HepG2 (cell line): Measurements from ENCODE around the gene SLC25A44. TPM values are rescaled to one million over a fixed set of nuclear protein-coding genes. Genes with fewer than 3 reads are reported as not detected.

Source experiments
- CREM ChIP-seq, 2 experiments: sonication (generic) in 1 of 2; formaldehyde crosslinking in 1 of 2; IDR thresholded peaks; 2 replicates each; pipeline versions ENCODE4 v1.4.0 to v1.6.1; 2016 to 2020; ENCODE audit warnings: antibody characterized with exemption in 1 of 2, mild to moderate bottlenecking in 1 of 2, missing genetic modification reagents in 1 of 2
- FOXA1 ChIP-seq, 2 experiments: fragments of 450-650 bp in 1 of 2; sonication (generic) in 1 of 2; formaldehyde crosslinking in 1 of 2; IDR thresholded peaks; 2 replicates each; pipeline versions ENCODE4 v1.4.0 to v1.6.1; 2016 to 2020; ENCODE audit warnings: missing genetic modification reagents in 1 of 2
- HOXD1 ChIP-seq: sonication (generic); formaldehyde crosslinking; IDR thresholded peaks from 2 replicates; pipeline ENCODE4 v1.5.0; 2020; ENCODE audit warnings: missing genetic modification reagents
- IRF9 ChIP-seq: sonication (generic); formaldehyde crosslinking; IDR thresholded peaks from 2 replicates; pipeline ENCODE4 v1.8.0; 2022; ENCODE audit warnings: missing genetic modification reagents, mild to moderate bottlenecking, borderline replicate concordance
- MEIS2 ChIP-seq: sonication (generic); formaldehyde crosslinking; IDR thresholded peaks from 2 replicates; pipeline ENCODE4 v1.9.0; 2021; ENCODE audit warnings: mild to moderate bottlenecking, missing genetic modification reagents
- MLLT10 ChIP-seq: sonication (generic); formaldehyde crosslinking; IDR thresholded peaks from 2 replicates; pipeline ENCODE4 v1.4.0; 2020; ENCODE audit warnings: missing genetic modification reagents
- PAF1 ChIP-seq: IDR thresholded peaks from 2 replicates; pipeline ENCODE4 v1.6.1; 2016; ENCODE audit warnings: missing genetic modification reagents, missing compliant biosample characterization
- PHF20 ChIP-seq: sonication (generic); formaldehyde crosslinking; IDR thresholded peaks from 2 replicates; pipeline ENCODE4 v1.5.0; 2020; ENCODE audit warnings: mild to moderate bottlenecking, missing genetic modification reagents
- PITX1 ChIP-seq: sonication (generic); formaldehyde crosslinking; IDR thresholded peaks from 2 replicates; pipeline ENCODE4 v1.5.1; 2020; ENCODE audit warnings: mild to moderate bottlenecking, missing genetic modification reagents
- RAD51 ChIP-seq: fragments of 450-650 bp; IDR thresholded peaks from 2 replicates; pipeline ENCODE4 v1.6.1; 2016; ENCODE audit warnings: borderline replicate concordance
- TAF1 ChIP-seq: sonication (generic); formaldehyde crosslinking; IDR thresholded peaks from 2 replicates; pipeline ENCODE4 v1.4.0; 2020; ENCODE audit warnings: missing genetic modification reagents
- TOPORS ChIP-seq: sonication (generic); formaldehyde crosslinking; IDR thresholded peaks from 2 replicates; pipeline ENCODE4 v1.8.0; 2023; ENCODE audit warnings: mild to moderate bottlenecking, missing genetic modification reagents
- ZNF207 ChIP-seq: fragments of 450-650 bp; IDR thresholded peaks from 2 replicates; pipeline ENCODE4 v1.6.1; 2016; ENCODE audit warnings: antibody characterized with exemption, borderline replicate concordance
- ZNF224 ChIP-seq: sonication (generic); formaldehyde crosslinking; IDR thresholded peaks from 2 replicates; pipeline ENCODE4 v1.5.0; 2020; ENCODE audit warnings: mild to moderate bottlenecking, missing genetic modification reagents
- ZNF225 ChIP-seq: sonication (generic); formaldehyde crosslinking; IDR thresholded peaks from 2 replicates; pipeline ENCODE4 v1.4.0; 2020; ENCODE audit warnings: mild to moderate bottlenecking, missing genetic modification reagents
- ZNF496 ChIP-seq: sonication (generic); formaldehyde crosslinking; IDR thresholded peaks from 2 replicates; pipeline ENCODE4 v1.8.1; 2023; ENCODE audit warnings: mild to moderate bottlenecking, moderate library complexity, missing genetic modification reagents; ENCODE audit not compliant: insufficient replicate concordance
- ZNF567 ChIP-seq: sonication (generic); formaldehyde crosslinking; IDR thresholded peaks from 2 replicates; pipeline ENCODE4 v1.8.1; 2023; ENCODE audit warnings: mild to moderate bottlenecking, missing genetic modification reagents, borderline replicate concordance
- ZNF703 ChIP-seq: sonication (generic); formaldehyde crosslinking; IDR thresholded peaks from 2 replicates; pipeline ENCODE4 v1.5.1; 2020; ENCODE audit warnings: missing genetic modification reagents, mild to moderate bottlenecking, moderate library complexity, borderline replicate concordance
- ZNF841 ChIP-seq: sonication (generic); formaldehyde crosslinking; IDR thresholded peaks from 2 replicates; pipeline ENCODE4 v1.8.1; 2023; ENCODE audit warnings: missing genetic modification reagents, borderline replicate concordance
- polyA plus RNA-seq, 8 experiments: library from polyadenylated mRNA; depleted of rRNA in 3 of 8; stranded (reverse) in 7 of 8; unstranded in 1 of 8; fragments of >200 nt; fragmentation: Illumina TruSeq in 4 of 8; extraction: Trizol in 4 of 8; gene quantifications; 2 replicates each; pipeline versions ENCODE4 v1.2.1 to v1.2.3, GENCODE V29; 2011 to 2016; ENCODE audit warnings: low read depth in 4 of 8, missing spikeins in 1 of 8, mixed read lengths in 1 of 8; ENCODE audit not compliant: insufficient read depth in 1 of 8
- total RNA-seq, 5 experiments: library from RNA; depleted of rRNA; stranded (reverse); fragments of >200 nt; fragmentation: Illumina TruSeq; extraction: Trizol; gene quantifications; 2 replicates each; pipeline ENCODE4 v1.2.3, GENCODE V29; 2016; ENCODE audit warnings: low read depth in 1 of 5
- TF ChIP-seq, protein P1 (sequence below): sonication (generic); formaldehyde crosslinking; IDR thresholded peaks from 2 replicates; pipeline ENCODE4 v1.8.0; 2022; ENCODE audit warnings: low read depth, missing genetic modification reagents
- TF ChIP-seq, protein P2 (sequence below): sonication (generic); formaldehyde crosslinking; IDR thresholded peaks from 2 replicates; pipeline ENCODE4 v1.4.0; 2020; ENCODE audit warnings: mild to moderate bottlenecking, missing genetic modification reagents
- TF ChIP-seq, protein P3 (sequence below): sonication (generic); formaldehyde crosslinking; IDR thresholded peaks from 2 replicates; pipeline ENCODE4 v1.5.0; 2020; ENCODE audit warnings: missing genetic modification reagents

Gene SLC25A44
- total and polyA plus RNA-seq, 2 of the 13 experiments (the other 11 are each of a cell fraction or from before 2014, with no cell fraction given), result 10.7 to 13.4 TPM

DNA sequence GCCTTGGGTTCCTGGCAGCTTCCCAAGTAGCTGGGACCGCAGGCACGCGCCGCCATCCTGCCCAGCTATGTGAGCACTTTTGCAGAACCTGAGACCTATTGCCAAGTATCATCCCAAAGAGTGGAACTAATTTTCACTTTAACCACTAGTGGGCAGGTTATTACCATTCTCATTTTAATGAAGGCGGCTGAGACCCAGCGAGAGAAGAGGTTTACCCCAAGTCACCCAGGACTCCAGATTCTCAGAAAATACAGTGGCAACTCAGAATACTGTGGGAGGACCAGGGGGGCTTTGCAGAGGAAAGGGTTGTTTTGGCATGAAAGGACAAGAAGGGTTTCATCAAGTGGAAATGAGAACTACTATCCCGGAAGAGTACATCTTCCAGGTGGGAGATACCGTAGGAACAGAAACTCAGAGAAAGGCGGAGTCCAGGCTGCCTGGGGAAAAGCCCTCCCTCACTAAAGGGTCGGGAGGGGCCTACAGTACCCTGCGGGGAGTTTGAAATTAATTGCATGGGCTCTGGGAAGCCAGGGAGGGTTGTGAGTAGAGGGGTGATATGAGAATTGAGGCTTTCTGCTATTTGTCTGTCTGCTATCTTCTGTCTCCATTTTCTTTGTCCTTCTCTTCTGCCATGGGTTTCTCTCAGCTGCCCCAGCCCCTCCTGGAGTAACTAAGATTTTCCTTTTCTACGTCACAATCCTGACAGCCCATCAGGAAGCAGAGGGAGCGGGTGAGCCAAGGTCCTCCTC lies 47.7 kb upstream of the SLC25A44 start (continued):
- TF ChIP-seq, protein P1, sequence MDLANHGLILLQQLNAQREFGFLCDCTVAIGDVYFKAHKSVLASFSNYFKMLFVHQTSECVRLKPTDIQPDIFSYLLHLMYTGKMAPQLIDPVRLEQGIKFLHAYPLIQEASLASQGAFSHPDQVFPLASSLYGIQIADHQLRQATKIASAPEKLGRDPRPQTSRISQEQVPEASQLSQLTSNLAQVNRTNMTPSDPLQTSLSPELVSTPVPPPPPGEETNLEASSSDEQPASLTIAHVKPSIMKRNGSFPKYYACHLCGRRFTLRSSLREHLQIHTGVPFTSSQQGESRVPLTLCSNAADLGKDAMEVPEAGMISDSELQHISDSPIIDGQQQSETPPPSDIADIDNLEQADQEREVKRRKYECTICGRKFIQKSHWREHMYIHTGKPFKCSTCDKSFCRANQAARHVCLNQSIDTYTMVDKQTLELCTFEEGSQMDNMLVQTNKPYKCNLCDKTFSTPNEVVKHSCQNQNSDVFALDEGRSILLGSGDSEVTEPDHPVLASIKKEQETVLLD (CRISPR knock-in tag), result no peak
- TF ChIP-seq ZNF224 (CRISPR knock-in tag) (no peak), RAD51 (no peak), ZNF841 (no peak), FOXA1 (IDR thresholded peaks at IDR 0.05) (no peak), FOXA1 (CRISPR knock-in tag; IDR thresholded peaks at IDR 0.05) (no peak), ZNF225 (CRISPR knock-in tag) (no peak), ZNF703 (CRISPR knock-in tag) (no peak), PITX1 (CRISPR knock-in tag) (no peak), MLLT10 (CRISPR knock-in tag) (no peak), MEIS2 (CRISPR knock-in tag) (no peak), TAF1 (CRISPR knock-in tag) (no peak), ZNF567 (no peak), CREM (IDR thresholded peaks at IDR 0.05) (no peak), CREM (CRISPR knock-in tag; IDR thresholded peaks at IDR 0.05) (no peak), PHF20 (CRISPR knock-in tag) (no peak), HOXD1 (CRISPR knock-in tag) (no peak), PAF1 (no peak), ZNF207 (no peak), ZNF496 (CRISPR knock-in tag) (no peak), IRF9 (CRISPR knock-in tag) (no peak; the same call in 1 of the 2 replicates), TOPORS (no peak)
- TF ChIP-seq, protein P2, sequence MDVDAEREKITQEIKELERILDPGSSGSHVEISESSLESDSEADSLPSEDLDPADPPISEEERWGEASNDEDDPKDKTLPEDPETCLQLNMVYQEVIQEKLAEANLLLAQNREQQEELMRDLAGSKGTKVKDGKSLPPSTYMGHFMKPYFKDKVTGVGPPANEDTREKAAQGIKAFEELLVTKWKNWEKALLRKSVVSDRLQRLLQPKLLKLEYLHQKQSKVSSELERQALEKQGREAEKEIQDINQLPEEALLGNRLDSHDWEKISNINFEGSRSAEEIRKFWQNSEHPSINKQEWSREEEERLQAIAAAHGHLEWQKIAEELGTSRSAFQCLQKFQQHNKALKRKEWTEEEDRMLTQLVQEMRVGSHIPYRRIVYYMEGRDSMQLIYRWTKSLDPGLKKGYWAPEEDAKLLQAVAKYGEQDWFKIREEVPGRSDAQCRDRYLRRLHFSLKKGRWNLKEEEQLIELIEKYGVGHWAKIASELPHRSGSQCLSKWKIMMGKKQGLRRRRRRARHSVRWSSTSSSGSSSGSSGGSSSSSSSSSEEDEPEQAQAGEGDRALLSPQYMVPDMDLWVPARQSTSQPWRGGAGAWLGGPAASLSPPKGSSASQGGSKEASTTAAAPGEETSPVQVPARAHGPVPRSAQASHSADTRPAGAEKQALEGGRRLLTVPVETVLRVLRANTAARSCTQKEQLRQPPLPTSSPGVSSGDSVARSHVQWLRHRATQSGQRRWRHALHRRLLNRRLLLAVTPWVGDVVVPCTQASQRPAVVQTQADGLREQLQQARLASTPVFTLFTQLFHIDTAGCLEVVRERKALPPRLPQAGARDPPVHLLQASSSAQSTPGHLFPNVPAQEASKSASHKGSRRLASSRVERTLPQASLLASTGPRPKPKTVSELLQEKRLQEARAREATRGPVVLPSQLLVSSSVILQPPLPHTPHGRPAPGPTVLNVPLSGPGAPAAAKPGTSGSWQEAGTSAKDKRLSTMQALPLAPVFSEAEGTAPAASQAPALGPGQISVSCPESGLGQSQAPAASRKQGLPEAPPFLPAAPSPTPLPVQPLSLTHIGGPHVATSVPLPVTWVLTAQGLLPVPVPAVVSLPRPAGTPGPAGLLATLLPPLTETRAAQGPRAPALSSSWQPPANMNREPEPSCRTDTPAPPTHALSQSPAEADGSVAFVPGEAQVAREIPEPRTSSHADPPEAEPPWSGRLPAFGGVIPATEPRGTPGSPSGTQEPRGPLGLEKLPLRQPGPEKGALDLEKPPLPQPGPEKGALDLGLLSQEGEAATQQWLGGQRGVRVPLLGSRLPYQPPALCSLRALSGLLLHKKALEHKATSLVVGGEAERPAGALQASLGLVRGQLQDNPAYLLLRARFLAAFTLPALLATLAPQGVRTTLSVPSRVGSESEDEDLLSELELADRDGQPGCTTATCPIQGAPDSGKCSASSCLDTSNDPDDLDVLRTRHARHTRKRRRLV, result 0 out of 2 replicates have a peak, but pooled peaks have one; percentile 51
- TF ChIP-seq, protein P3, sequence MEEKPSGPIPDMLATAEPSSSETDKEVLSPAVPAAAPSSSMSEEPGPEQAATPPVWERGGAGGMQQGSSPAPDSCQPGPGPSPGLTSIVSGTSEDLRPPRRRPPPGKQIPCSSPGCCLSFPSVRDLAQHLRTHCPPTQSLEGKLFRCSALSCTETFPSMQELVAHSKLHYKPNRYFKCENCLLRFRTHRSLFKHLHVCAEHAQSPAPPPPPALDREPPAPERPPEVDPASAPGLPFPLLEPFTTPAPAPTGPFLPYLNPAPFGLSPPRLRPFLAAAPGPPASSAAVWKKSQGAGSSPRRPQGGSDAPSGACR (CRISPR knock-in tag), result no peak
